H9 (cell line): ENCODE measurements around the gene PARD6B. TPM values are rescaled to one million over a fixed set of nuclear protein-coding genes. Genes with fewer than 3 reads are reported as not detected.
"Not testable (repeated sequence)": the region's sequence is repeated elsewhere in the genome, so short reads cannot be mapped to it uniquely, and the experiment has no call there.

Source experiments
- DNase-seq: peaks from one replicate; pipeline ENCODE4 v3.0.0-alpha.2; 2017
- H2AFZ ChIP-seq: one replicate; pipeline ENCODE4 v1.6.1; 2013; ENCODE audit warnings: mild to moderate bottlenecking, low read length, control low read depth, moderate library complexity
- H2AK5ac ChIP-seq: 2 replicates; pipeline ENCODE4 v1.6.1; 2013; ENCODE audit warnings: low read length, control low read depth, mixed read lengths; ENCODE audit not compliant: insufficient read length
- H2BK120ac ChIP-seq: one replicate; pipeline ENCODE4 v1.6.1; 2013; ENCODE audit warnings: low read depth, mild to moderate bottlenecking, low read length, control low read depth, inconsistent platforms; ENCODE audit not compliant: poor library complexity, severe bottlenecking
- H2BK12ac ChIP-seq: 2 replicates; pipeline ENCODE4 v1.6.1; 2013; ENCODE audit warnings: low read length, control low read depth, mixed read lengths, low read depth; ENCODE audit not compliant: insufficient read length
- H2BK15ac ChIP-seq: 2 replicates; pipeline ENCODE4 v1.6.1; 2013; ENCODE audit warnings: low read depth, low read length, control low read depth
- H2BK20ac ChIP-seq: one replicate; pipeline ENCODE4 v1.6.1; 2013; ENCODE audit warnings: low read depth, mild to moderate bottlenecking, low read length, control low read depth, inconsistent platforms; ENCODE audit not compliant: poor library complexity, severe bottlenecking
- H2BK5ac ChIP-seq: 2 replicates; pipeline ENCODE4 v1.6.1; 2013; ENCODE audit warnings: low read length, control low read depth, mixed read lengths; ENCODE audit not compliant: insufficient read length
- H3K14ac ChIP-seq: 2 replicates; pipeline ENCODE4 v1.6.1; 2013; ENCODE audit warnings: low read length, control low read depth; ENCODE audit not compliant: insufficient read depth
- H3K18ac ChIP-seq: 2 replicates; pipeline ENCODE4 v1.6.1; 2013; ENCODE audit warnings: low read depth, mild to moderate bottlenecking, mixed read lengths, low read length, control low read depth; ENCODE audit not compliant: insufficient read length
- H3K23ac ChIP-seq: 2 replicates; pipeline ENCODE4 v1.6.1; 2013; ENCODE audit warnings: low read length, control low read depth, mixed read lengths, low read depth; ENCODE audit not compliant: insufficient read length
- H3K23me2 ChIP-seq: 2 replicates; pipeline ENCODE4 v1.6.1; 2013; ENCODE audit warnings: low read depth, mild to moderate bottlenecking, mixed read lengths, low read length, control low read depth; ENCODE audit not compliant: insufficient read length, poor library complexity, severe bottlenecking
- H3K27ac ChIP-seq: 2 replicates; pipeline ENCODE4 v1.5.1; 2013; ENCODE audit warnings: low read length, control low read depth, mixed read lengths, low read depth; ENCODE audit not compliant: insufficient read length
- H3K27me3 ChIP-seq: 2 replicates; pipeline ENCODE4 v1.6.1; 2013; ENCODE audit warnings: low read length, control low read depth, inconsistent platforms; ENCODE audit not compliant: insufficient read depth
- H3K4ac ChIP-seq: 2 replicates; pipeline ENCODE4 v1.6.1; 2013; ENCODE audit warnings: low read depth, mild to moderate bottlenecking, control low read depth, inconsistent platforms, low read length, moderate library complexity
- H3K4me1 ChIP-seq: 2 replicates; pipeline ENCODE4 v1.6.1; 2013; ENCODE audit warnings: low read length, control low read depth, inconsistent platforms; ENCODE audit not compliant: insufficient read depth
- H3K4me2 ChIP-seq: 2 replicates; pipeline ENCODE4 v1.6.1; 2013; ENCODE audit warnings: low read length, control low read depth, mixed read lengths; ENCODE audit not compliant: insufficient read length, insufficient read depth
- H3K56ac ChIP-seq: 2 replicates; pipeline ENCODE4 v1.6.1; 2013; ENCODE audit warnings: low read depth, mild to moderate bottlenecking, mixed read lengths, low read length, control low read depth; ENCODE audit not compliant: insufficient read length
- H3K79me1 ChIP-seq: 2 replicates; pipeline ENCODE4 v1.6.1; 2013; ENCODE audit warnings: low read depth, mild to moderate bottlenecking, moderate library complexity, low read length, control low read depth, inconsistent platforms; ENCODE audit not compliant: insufficient read depth, poor library complexity, severe bottlenecking
- H3K79me2 ChIP-seq: 2 replicates; pipeline ENCODE4 v1.6.1; 2013; ENCODE audit warnings: low read length, control low read depth, inconsistent platforms; ENCODE audit not compliant: insufficient read depth
- H3K9ac ChIP-seq: 2 replicates; pipeline ENCODE4 v1.6.1; 2013; ENCODE audit warnings: low read length, control low read depth, mixed read lengths; ENCODE audit not compliant: insufficient read length; ENCODE audit errors: extremely low read depth
- H3K9me3 ChIP-seq: one replicate; pipeline ENCODE4 v1.6.1; 2013; ENCODE audit warnings: low read depth, low read length, inconsistent platforms; ENCODE audit not compliant: control insufficient read depth
- H3T11ph ChIP-seq: one replicate; pipeline ENCODE4 v1.6.1; 2013; ENCODE audit warnings: mild to moderate bottlenecking, low read length, control low read depth, inconsistent platforms
- H4K20me1 ChIP-seq: one replicate; pipeline ENCODE4 v1.6.1; 2013; ENCODE audit not compliant: control insufficient read depth, insufficient read length, insufficient read depth
- H4K5ac ChIP-seq: 2 replicates; pipeline ENCODE4 v1.6.1; 2013; ENCODE audit warnings: low read depth, mild to moderate bottlenecking, mixed read lengths, low read length, control low read depth; ENCODE audit not compliant: insufficient read length
- H4K8ac ChIP-seq: replicated peaks from 2 replicates; pipeline ENCODE4 v1.6.1; 2013; ENCODE audit warnings: low read length, control low read depth, mixed read lengths, low read depth; ENCODE audit not compliant: insufficient read length
- H4K91ac ChIP-seq: 2 replicates; pipeline ENCODE4 v1.6.1; 2013; ENCODE audit warnings: low read depth, mild to moderate bottlenecking, moderate library complexity, mixed read lengths, low read length, control low read depth; ENCODE audit not compliant: insufficient read length
- H3K27ac Mint-ChIP-seq, 3 experiments: 2 replicates in 2 of 3; 3 replicates in 1 of 3; pipeline ENCODE4 v1.8.0; 2020 to 2021; ENCODE audit warnings: mixed read lengths in 3 of 3, mild to moderate bottlenecking in 1 of 3, moderate library complexity in 1 of 3
- H3K27me3 Mint-ChIP-seq: 2 replicates; pipeline ENCODE4 v1.8.0; 2021; ENCODE audit warnings: low read depth, mild to moderate bottlenecking, moderate library complexity, mixed read lengths
- H3K36me3 Mint-ChIP-seq, 3 experiments: 2 replicates in 2 of 3; 3 replicates in 1 of 3; pipeline ENCODE4 v1.8.0; 2020 to 2021; ENCODE audit warnings: low read depth in 3 of 3, mixed read lengths in 3 of 3; ENCODE audit not compliant: insufficient read depth in 1 of 3
- H3K4me1 Mint-ChIP-seq, 2 experiments: 2 replicates each; pipeline ENCODE4 v1.8.0; 2020; ENCODE audit warnings: mixed read lengths in 2 of 2
- H3K4me3 Mint-ChIP-seq, 2 experiments: 2 replicates in 1 of 2; 3 replicates in 1 of 2; pipeline ENCODE4 v1.8.0; 2020 to 2021; ENCODE audit warnings: mild to moderate bottlenecking in 2 of 2, mixed read lengths in 2 of 2, moderate library complexity in 1 of 2
- H3K9me3 Mint-ChIP-seq, 2 experiments: 2 replicates in 1 of 2; 3 replicates in 1 of 2; pipeline ENCODE4 v1.8.0; 2020; ENCODE audit warnings: mild to moderate bottlenecking in 2 of 2, mixed read lengths in 2 of 2, moderate library complexity in 1 of 2
- WGBS: extraction: QIAGEN DNeasy Blood & Tissue Kit; methylation state at CpG from one replicate; pipeline ENCODE4 v1.1.7; 2013; ENCODE audit warnings: missing lambda C conversion rate, low lambda C conversion rate, mixed read lengths; ENCODE audit not compliant: insufficient read length; ENCODE audit errors: extremely low coverage; 5-methylcytosine and 5-hydroxymethylcytosine counted together
- total RNA-seq: library from RNA; stranded (reverse); gene quantifications from 2 replicates; pipeline ENCODE4 v1.2.1, GENCODE V29; 2021
- TF ChIP-seq, protein P1 (sequence below): fragments of 200-600 bp; sonication (generic); conservative IDR thresholded peaks from 3 replicates; pipeline ENCODE4 v1.8.0; 2021; ENCODE audit warnings: antibody characterized with exemption, mild to moderate bottlenecking

The PARD6B gene
- total RNA-seq, 1 experiment from 2014 or later = 27.4 TPM

DNA sequence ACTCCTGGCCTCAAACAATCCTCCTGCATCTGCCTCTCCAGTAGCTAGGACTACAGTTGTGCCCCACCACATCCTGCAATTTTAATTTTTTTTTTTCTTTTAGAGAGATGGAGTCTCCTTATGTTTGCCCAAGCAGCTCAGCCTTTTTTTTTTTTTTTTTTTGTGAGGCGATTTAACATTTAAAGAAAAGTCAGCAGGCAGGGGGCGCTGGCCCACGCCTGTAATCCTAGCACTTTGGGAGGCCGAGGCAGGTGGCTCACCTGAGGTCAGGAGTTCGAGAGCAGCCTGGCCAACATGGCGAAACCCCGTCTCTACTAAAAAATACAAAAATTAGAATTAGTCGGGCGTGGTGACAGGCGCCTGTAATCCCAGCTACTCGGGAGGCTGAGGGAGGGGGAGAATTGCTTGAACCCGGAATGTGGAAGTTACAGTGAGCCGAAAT, 62.2 kb downstream of the PARD6B start:
- Mint-ChIP-seq H3K4me3 (peak overlapping the region; percentile 40 to 70; a peak in 4 of 5 replicates), H3K27me3 (peaks cover 11% of the 10 kb centered on the region; the same call in 1 of the 2 replicates), H3K4me1 (peaks cover 19 to 31% of the 10 kb centered on the region in 2 experiments)
- H4K5ac ChIP-seq, H2AFZ ChIP-seq, H3K18ac ChIP-seq, H3K4me2 ChIP-seq, H3K9ac ChIP-seq, H2BK5ac ChIP-seq, H3K79me1 ChIP-seq, H3K14ac ChIP-seq, H3K4ac ChIP-seq, H3K9me3 ChIP-seq, H3K36me3 Mint-ChIP-seq, H2BK20ac ChIP-seq, H3K23me2 ChIP-seq, H3K23ac ChIP-seq, H2BK15ac ChIP-seq, H2BK120ac ChIP-seq, H3K27ac Mint-ChIP-seq, H3K27ac ChIP-seq, H3K9me3 Mint-ChIP-seq, H4K20me1 ChIP-seq, H3K79me2 ChIP-seq, H3T11ph ChIP-seq, H2BK12ac ChIP-seq, H3K27me3 ChIP-seq, H2AK5ac ChIP-seq, DNase-seq, H4K91ac ChIP-seq, H4K8ac ChIP-seq, H3K4me1 ChIP-seq, H3K56ac ChIP-seq: not testable (repeated sequence)
- no CpG with 5 or more reads among the region's 13 CpGs for WGBS
- TF ChIP-seq, protein P1, sequence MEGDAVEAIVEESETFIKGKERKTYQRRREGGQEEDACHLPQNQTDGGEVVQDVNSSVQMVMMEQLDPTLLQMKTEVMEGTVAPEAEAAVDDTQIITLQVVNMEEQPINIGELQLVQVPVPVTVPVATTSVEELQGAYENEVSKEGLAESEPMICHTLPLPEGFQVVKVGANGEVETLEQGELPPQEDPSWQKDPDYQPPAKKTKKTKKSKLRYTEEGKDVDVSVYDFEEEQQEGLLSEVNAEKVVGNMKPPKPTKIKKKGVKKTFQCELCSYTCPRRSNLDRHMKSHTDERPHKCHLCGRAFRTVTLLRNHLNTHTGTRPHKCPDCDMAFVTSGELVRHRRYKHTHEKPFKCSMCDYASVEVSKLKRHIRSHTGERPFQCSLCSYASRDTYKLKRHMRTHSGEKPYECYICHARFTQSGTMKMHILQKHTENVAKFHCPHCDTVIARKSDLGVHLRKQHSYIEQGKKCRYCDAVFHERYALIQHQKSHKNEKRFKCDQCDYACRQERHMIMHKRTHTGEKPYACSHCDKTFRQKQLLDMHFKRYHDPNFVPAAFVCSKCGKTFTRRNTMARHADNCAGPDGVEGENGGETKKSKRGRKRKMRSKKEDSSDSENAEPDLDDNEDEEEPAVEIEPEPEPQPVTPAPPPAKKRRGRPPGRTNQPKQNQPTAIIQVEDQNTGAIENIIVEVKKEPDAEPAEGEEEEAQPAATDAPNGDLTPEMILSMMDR = peak; percentile 74
